ENCODE data around the gene GATAD1. TPM values are rescaled to one million over a fixed set of nuclear protein-coding genes. Genes with fewer than 3 reads are reported as not detected.
"Not testable (repeated sequence)": the region's sequence is repeated elsewhere in the genome, so short reads cannot be mapped to it uniquely, and the experiment has no call there.

Gene GATAD1
- total RNA-seq, 1 donor from 2014 or later, result 11.8 TPM

- intact Hi-C loops (cut with DNase I), result no loop called here
- DNase-seq (ENCODE audit: missing footprints) (no peak), ATAC-seq (peak; percentile 13)
Observed at GRCh38 chr7:92432299-92432946, 14.9 kb upstream of the GATAD1 start.

GRCh38 chr7:92433019-92433418 is 14.3 kb upstream of the GATAD1 start:
- DNase-seq (ENCODE audit: missing footprints) (no peak), ATAC-seq (no peak)
- intact Hi-C loops (cut with DNase I), result no loop called here

GRCh38 chr7:92435542-92435941 is 11.7 kb upstream of the GATAD1 start:
- intact Hi-C loops (cut with DNase I), result no loop called here
- no peak for ATAC-seq
- DNase-seq (ENCODE audit: missing footprints), result no peak

GRCh38 chr7:92436612-92437445 is 10.5 kb upstream of the GATAD1 start:
- intact Hi-C loops (cut with DNase I), result no loop called here
- ATAC-seq (no peak), DNase-seq (ENCODE audit: missing footprints) (no peak)

- DNase-seq (ENCODE audit: missing footprints), result no peak
- no peak for ATAC-seq
- intact Hi-C loops (cut with DNase I), result no loop called here
Observed at GRCh38 chr7:92437956-92438491, 9.3 kb upstream of the GATAD1 start.

GRCh38 chr7:92442720-92443119 is 4.6 kb upstream of the GATAD1 start:
- ATAC-seq, result not testable (repeated sequence)

GRCh38 chr7:92446869-92447344 is 375 bp upstream of the GATAD1 start:
- ATAC-seq (no peak), DNase-seq (ENCODE audit: missing footprints) (no peak)
- intact Hi-C loops (cut with DNase I), result loop anchor here (1.0 to 5.0 kb wide), 4 partner anchors 200 to 620 kb away; partner anchors contain the start of genes ANKIB1, CYP51A1, KRIT1 and MTERF1

More at GRCh38 chr7:92442720-92443119, 4.6 kb upstream of the GATAD1 start:
- intact Hi-C loops (cut with DNase I); DNase-seq (ENCODE audit: missing footprints): not testable (repeated sequence)

GRCh38 chr7:92448205-92448747 is 994 bp downstream of the GATAD1 start:
- intact Hi-C loops (cut with DNase I), result loop anchor here (5.0 kb wide), 2 partner anchors 201 to 621 kb away; partner anchors contain the start of genes ANKIB1 and KRIT1
- no peak for DNase-seq (ENCODE audit: missing footprints)
- peak; percentile 18 for ATAC-seq

- intact Hi-C loops (cut with DNase I), result no loop called here
Observed at GRCh38 chr7:92451645-92452044, 4.4 kb downstream of the GATAD1 start.

GRCh38 chr7:92456236-92456635 is 9.0 kb downstream of the GATAD1 start:
- no peak for DNase-seq (ENCODE audit: missing footprints)
- no peak for ATAC-seq
- intact Hi-C loops (cut with DNase I), result no loop called here

More at GRCh38 chr7:92451645-92452044, 4.4 kb downstream of the GATAD1 start:
- ATAC-seq (no peak), DNase-seq (ENCODE audit: missing footprints) (no peak)

- DNase-seq (ENCODE audit: missing footprints) (no peak), ATAC-seq (no peak)
- intact Hi-C loops (cut with DNase I), result no loop called here
Observed at GRCh38 chr7:92460109-92460508, 12.8 kb downstream of the GATAD1 start.

GRCh38 chr7:92460510-92460909 is 13.2 kb downstream of the GATAD1 start:
- DNase-seq (ENCODE audit: missing footprints), result no peak
- intact Hi-C loops (cut with DNase I), result no loop called here
- no peak for ATAC-seq

GRCh38 chr7:92461027-92462003 is 14.0 kb downstream of the GATAD1 start:
- ATAC-seq (no peak), DNase-seq (ENCODE audit: missing footprints) (no peak)
- intact Hi-C loops (cut with DNase I), result no loop called here

- DNase-seq (ENCODE audit: missing footprints) (no peak), ATAC-seq (no peak)
- intact Hi-C loops (cut with DNase I), result no loop called here
Observed at GRCh38 chr7:92462560-92462959, 15.3 kb downstream of the GATAD1 start.

- intact Hi-C loops (cut with DNase I), result no loop called here
- DNase-seq (ENCODE audit: missing footprints), result no peak
- ATAC-seq, result no peak
Observed at GRCh38 chr7:92464515-92464914, 17.2 kb downstream of the GATAD1 start.

- DNase-seq (ENCODE audit: missing footprints) (no peak), ATAC-seq (no peak)
- intact Hi-C loops (cut with DNase I), result no loop called here
Observed at GRCh38 chr7:92466682-92467081, 19.4 kb downstream of the GATAD1 start.

- DNase-seq (ENCODE audit: missing footprints); ATAC-seq; intact Hi-C loops (cut with DNase I): not testable (repeated sequence)
Observed at GRCh38 chr7:92468589-92468988, 21.3 kb downstream of the GATAD1 start.

- intact Hi-C loops (cut with DNase I); ATAC-seq; DNase-seq (ENCODE audit: missing footprints): not testable (repeated sequence)
Observed at GRCh38 chr7:92473989-92474388, 26.7 kb downstream of the GATAD1 start.
